Nucleus accumbens (tissue), 56 donors: ENCODE measurements around the gene IARS1.

ENCODE experiments used
- DNase-seq, 56 donors: peaks; one replicate each; lab custom pipeline; 2025; lab: John Stamatoyannopoulos, UW

Gene IARS1

GRCh38 chr9:92247981-92248380 lies 45.5 kb downstream of the IARS1 start:
- DNase-seq = no peak

DNA sequence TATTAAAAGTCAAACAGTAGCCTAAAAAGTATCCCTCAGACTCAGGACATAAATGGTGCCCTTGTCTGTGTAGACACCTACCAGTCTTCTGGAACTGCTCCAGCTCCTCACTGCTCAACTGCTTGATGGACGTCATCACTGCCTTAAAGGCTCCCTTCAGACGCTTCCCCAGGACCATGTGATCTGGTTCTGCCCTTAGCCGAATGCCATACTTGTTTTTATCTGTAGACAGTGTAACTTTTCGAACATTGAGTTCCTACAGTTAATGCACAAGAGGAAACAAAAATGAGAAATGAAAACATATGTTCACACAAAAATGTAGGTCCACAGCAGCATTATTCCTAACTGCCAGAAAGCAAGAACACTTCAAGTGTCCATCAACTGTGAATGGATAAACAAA lies 46.2 kb downstream of the IARS1 start:
- no peak for DNase-seq

DNA sequence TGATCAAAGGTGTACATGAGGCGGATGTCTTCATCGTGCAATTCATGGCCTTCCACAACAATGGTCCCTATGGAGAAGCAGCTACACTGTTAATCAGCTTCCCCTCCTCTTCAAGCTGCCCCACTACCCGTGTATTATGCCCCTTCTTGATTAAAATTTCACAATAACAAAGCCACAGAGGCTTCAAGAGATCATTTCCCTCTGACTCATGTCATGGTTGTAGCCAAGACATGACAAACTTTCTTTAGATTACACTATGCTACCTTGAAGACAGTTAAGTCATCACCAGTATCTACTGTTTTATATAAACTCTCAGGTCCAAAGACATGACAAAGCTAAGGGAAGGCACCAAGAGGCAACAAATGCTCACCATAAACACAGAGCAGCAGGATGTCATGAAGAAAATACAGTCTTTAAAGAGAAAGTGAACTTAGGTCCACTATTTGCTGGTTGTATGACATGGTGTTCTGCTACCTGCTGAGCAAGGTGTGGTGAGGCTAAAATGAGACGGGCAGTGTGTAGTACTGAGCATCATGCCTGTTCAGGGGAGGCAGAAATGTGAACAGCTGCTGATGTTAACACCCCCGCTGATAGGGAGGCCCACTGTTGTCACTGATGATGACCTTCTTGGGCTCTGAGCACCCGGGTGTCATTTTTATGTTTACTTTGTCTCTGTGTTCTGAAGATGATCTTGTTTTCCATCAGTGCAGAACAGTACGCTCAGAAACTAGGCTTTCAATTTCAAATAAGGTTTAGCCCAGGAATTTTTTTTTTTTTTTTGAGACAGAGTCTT lies 48.3 kb downstream of the IARS1 start:
- DNase-seq = no peak
